Hepatic stellate cell (primary cell): ENCODE measurements around the gene GALNT2.

Source experiments
- DNase-seq: peaks from one replicate; pipeline ENCODE4 v3.0.0; 2011; ENCODE audit warnings: low spot score

The GALNT2 gene

GRCh38 chr1:230277201-230278025 is 210.4 kb downstream of the GALNT2 start:
- DNase-seq: no peak

GRCh38 chr1:230278376-230278775 is 211.3 kb downstream of the GALNT2 start:
- no peak for DNase-seq

- DNase-seq: no peak
Observed at GRCh38 chr1:230278871-230279582, 212.0 kb downstream of the GALNT2 start.

GRCh38 chr1:230279583-230279945 is 212.5 kb downstream of the GALNT2 start:
- DNase-seq: no peak

GRCh38 chr1:230280054-230280795 is 213.2 kb downstream of the GALNT2 start:
- no peak for DNase-seq

- DNase-seq: no peak
Observed at GRCh38 chr1:230280906-230281413, 213.9 kb downstream of the GALNT2 start.

- DNase-seq: no peak
Observed at GRCh38 chr1:230281556-230281955, 214.5 kb downstream of the GALNT2 start.

- no peak for DNase-seq
Observed at GRCh38 chr1:230282157-230282556, 215.1 kb downstream of the GALNT2 start.

GRCh38 chr1:230283678-230284077 is 216.6 kb downstream of the GALNT2 start:
- DNase-seq: no peak

GRCh38 chr1:230284891-230285290 is 217.9 kb downstream of the GALNT2 start:
- DNase-seq: no peak

GRCh38 chr1:230285351-230285750 is 218.3 kb downstream of the GALNT2 start:
- no peak for DNase-seq

GRCh38 chr1:230286166-230286889 is 219.3 kb downstream of the GALNT2 start:
- DNase-seq: no peak

GRCh38 chr1:230286890-230287269 is 219.8 kb downstream of the GALNT2 start:
- no peak for DNase-seq

- DNase-seq: no peak
Observed at GRCh38 chr1:230287674-230288315, 220.8 kb downstream of the GALNT2 start.

- DNase-seq: no peak
Observed at GRCh38 chr1:230288641-230289349, 221.8 kb downstream of the GALNT2 start.

GRCh38 chr1:230289350-230289644 is 222.3 kb downstream of the GALNT2 start:
- DNase-seq: no peak

- DNase-seq: no peak
Observed at GRCh38 chr1:230291731-230292620, 224.9 kb downstream of the GALNT2 start.

GRCh38 chr1:230292689-230293389 is 225.8 kb downstream of the GALNT2 start:
- no peak for DNase-seq

GRCh38 chr1:230293390-230293700 is 226.3 kb downstream of the GALNT2 start:
- DNase-seq: no peak

GRCh38 chr1:230295367-230295766 is 228.3 kb downstream of the GALNT2 start:
- DNase-seq: no peak
